ENCODE results near the gene RAPGEF6. TPM values are rescaled to one million over a fixed set of nuclear protein-coding genes. Genes with fewer than 3 reads are reported as not detected.

The RAPGEF6 gene
- total and polyA plus RNA-seq, 2 of the 4 experiments (the other 2 are of a cell fraction) = 5.8 to 18.8 TPM

GRCh38 chr5:131617140-131617822 lies 17.7 kb downstream of the RAPGEF6 start (continued):
- TF ChIP-seq, protein P1, sequence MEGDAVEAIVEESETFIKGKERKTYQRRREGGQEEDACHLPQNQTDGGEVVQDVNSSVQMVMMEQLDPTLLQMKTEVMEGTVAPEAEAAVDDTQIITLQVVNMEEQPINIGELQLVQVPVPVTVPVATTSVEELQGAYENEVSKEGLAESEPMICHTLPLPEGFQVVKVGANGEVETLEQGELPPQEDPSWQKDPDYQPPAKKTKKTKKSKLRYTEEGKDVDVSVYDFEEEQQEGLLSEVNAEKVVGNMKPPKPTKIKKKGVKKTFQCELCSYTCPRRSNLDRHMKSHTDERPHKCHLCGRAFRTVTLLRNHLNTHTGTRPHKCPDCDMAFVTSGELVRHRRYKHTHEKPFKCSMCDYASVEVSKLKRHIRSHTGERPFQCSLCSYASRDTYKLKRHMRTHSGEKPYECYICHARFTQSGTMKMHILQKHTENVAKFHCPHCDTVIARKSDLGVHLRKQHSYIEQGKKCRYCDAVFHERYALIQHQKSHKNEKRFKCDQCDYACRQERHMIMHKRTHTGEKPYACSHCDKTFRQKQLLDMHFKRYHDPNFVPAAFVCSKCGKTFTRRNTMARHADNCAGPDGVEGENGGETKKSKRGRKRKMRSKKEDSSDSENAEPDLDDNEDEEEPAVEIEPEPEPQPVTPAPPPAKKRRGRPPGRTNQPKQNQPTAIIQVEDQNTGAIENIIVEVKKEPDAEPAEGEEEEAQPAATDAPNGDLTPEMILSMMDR (conservative IDR thresholded peaks at IDR 0.05; ENCODE audit: low read depth, low read length) = no peak

DNA sequence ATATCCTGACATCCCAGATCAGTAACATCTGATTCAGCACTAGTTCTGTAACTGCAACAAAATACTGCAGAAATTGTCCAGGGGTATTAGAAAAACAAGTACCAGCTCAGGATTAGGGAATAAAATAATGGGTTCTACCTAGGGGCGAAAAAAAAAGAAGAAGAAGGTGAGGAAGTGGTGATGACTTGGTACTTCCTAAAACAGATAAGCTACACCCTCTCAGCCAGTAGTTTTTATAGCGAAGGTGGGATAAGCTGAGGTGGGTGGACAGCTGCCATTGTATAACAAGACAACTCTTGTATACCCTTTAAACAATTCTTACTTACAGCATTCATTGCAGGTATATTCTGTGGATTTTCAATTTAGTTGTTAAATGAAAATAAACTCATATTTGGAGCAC lies 19.1 kb downstream of the RAPGEF6 start:
- no peaks in the 10 kb centered on the region for H3K27me3 ChIP-seq (ENCODE audit: control insufficient read depth, insufficient read depth, low read length)
- H3K36me3 ChIP-seq (ENCODE audit: control insufficient read depth, insufficient read depth, low read length) = no peaks in the 10 kb centered on the region; the same call in 1 of the 2 replicates
- H2AFZ ChIP-seq (replicated peaks; ENCODE audit: low read length, poor library complexity) = no peak overlapping the region
- WGBS, 2 experiments (ENCODE audit: extremely low coverage in 2 of 2, insufficient read length in 1 of 2) = no CpG with 5 or more reads among the region's 2 CpGs
- H3K4me2 ChIP-seq (ENCODE audit: low read depth, low read length) = no peak overlapping the region
- H4K8ac ChIP-seq (ENCODE audit: low read depth in 2 of 2, low read length in 2 of 2) = peak overlapping the region in 1 of 2 experiments; percentile 33; a peak in 1 of 4 replicates
- no TSS peak for BruUV-seq (replicated peaks)
- H2AK5ac ChIP-seq (ENCODE audit: low read depth, low read length) = 0 out of 2 replicates have a peak overlapping the region, but pooled peaks have one; percentile 12
- intact Hi-C loops (cut with micrococcal nuclease) (no loop called here), dilution Hi-C loops (cut with HindIII; ENCODE audit: low sequenced_read_pairs, unreplicated experiment) (no loop called here), in situ Hi-C loops (cut with MboI; ENCODE audit: low sequenced_read_pairs) (no loop called here)
- H3K9me3 ChIP-seq (ENCODE audit: control insufficient read depth, insufficient read depth, low read length) = no peaks in the 10 kb centered on the region
- H3K9me1 ChIP-seq (ENCODE audit: insufficient read depth, low read length) = peaks cover 7% of the 10 kb centered on the region
- H2AK9ac ChIP-seq (replicated peaks; ENCODE audit: low read depth, low read length, poor library complexity) = no peak overlapping the region
- 0 out of 2 replicates have a peak overlapping the region, but pooled peaks have one; percentile 23 for H3K14ac ChIP-seq (replicated peaks; ENCODE audit: low read depth, low read length)
- H3K4ac ChIP-seq (ENCODE audit: low read depth, low read length) = 0 out of 2 replicates have a peak overlapping the region, but pooled peaks have one; percentile 46
- H3K18ac ChIP-seq (ENCODE audit: low read depth, low read length) = no peak overlapping the region; the same call in 1 of the 2 replicates
- no peak for ATAC-seq (ENCODE audit: low read depth)
- H3K9ac ChIP-seq (ENCODE audit: low read depth, low read length) = no peak overlapping the region
- H3K4me3 ChIP-seq (ENCODE audit: insufficient read depth, low read depth, low read length) = no peak overlapping the region
- H3K27ac ChIP-seq (ENCODE audit: insufficient read depth, low read length) = no peak overlapping the region
- H2BK20ac ChIP-seq (ENCODE audit: low read depth, low read length) = peak overlapping the region; percentile 52
- no peak overlapping the region for H2BK5ac ChIP-seq (ENCODE audit: low read depth, low read length, poor library complexity, severe bottlenecking)
- no peak overlapping the region for H3K56ac ChIP-seq (ENCODE audit: extremely low read depth, insufficient read depth, low read length)
- no peak overlapping the region for H3K23ac ChIP-seq (ENCODE audit: low read depth, low read length)
- ChIA-PET CTCF (interaction anchor here (0.6 kb wide), 1 partner anchor 389 kb away, joined by 4 read pairs; no protein-coding TSS in a partner anchor), POLR2A (ENCODE audit: unreplicated experiment) (no interaction called here)
- peak overlapping the region; percentile 57 for H2BK120ac ChIP-seq (ENCODE audit: low read depth, low read length)
- DNase-seq = no peak
- H4K20me1 ChIP-seq (ENCODE audit: insufficient read depth, low read length) = peaks cover 10% of the 10 kb centered on the region; the same call in 1 of the 2 replicates
- peaks cover 33 to 73% of the 10 kb centered on the region in 2 experiments for H3K79me1 ChIP-seq (ENCODE audit: low read depth in 1 of 2, low read length in 2 of 2)
- peaks cover 12% of the 10 kb centered on the region for H3K4me1 ChIP-seq (ENCODE audit: control insufficient read depth, insufficient read depth, low read length)
- no peak overlapping the region for H4K91ac ChIP-seq (ENCODE audit: insufficient read depth, low read depth, low read length)
- H4K5ac ChIP-seq (ENCODE audit: low read depth, low read length) = no peak overlapping the region; the same call in 1 of the 2 replicates
- H2BK15ac ChIP-seq (ENCODE audit: low read depth, low read length) = no peak overlapping the region
- TF ChIP-seq MXI1 (IDR thresholded peaks at IDR 0.05; ENCODE audit: borderline replicate concordance, low read depth, low read length) = no peak
- TF ChIP-seq POLR2A (IDR thresholded peaks at IDR 0.05; ENCODE audit: low read depth, low read length) = no peak
- no peak for TF ChIP-seq CHD1 (IDR thresholded peaks at IDR 0.05; ENCODE audit: low read depth, low read length)
- no peak for TF ChIP-seq SMC3 (IDR thresholded peaks at IDR 0.05; ENCODE audit: low read depth, low read length)
- no peak for TF ChIP-seq FOS (IDR thresholded peaks at IDR 0.05; ENCODE audit: low read depth, low read length)
- TF ChIP-seq RFX5 (IDR thresholded peaks at IDR 0.05; ENCODE audit: low read depth, low read length) = no peak
- no peak for TF ChIP-seq BHLHE40 (IDR thresholded peaks at IDR 0.05; ENCODE audit: low read depth, low read length)
- TF ChIP-seq NFE2L2 (IDR thresholded peaks at IDR 0.05; ENCODE audit: low read depth, low read length) = no peak
- TF ChIP-seq, protein P1 (conservative IDR thresholded peaks at IDR 0.05; ENCODE audit: low read depth, low read length) = no peak
- TF ChIP-seq MAZ (IDR thresholded peaks at IDR 0.05; ENCODE audit: borderline replicate concordance, low read depth, low read length) = no peak

Data from IMR-90 (cell line).